Activated CD8-positive, alpha-beta memory T cell treated with anti-CD3 and anti-CD28 coated beads, Interleukin-2, amount 50 U/mL, for 24 hours (primary cell): ENCODE results near the gene ZNF683.
"Not testable (repeated sequence)": the region's sequence is repeated elsewhere in the genome, so short reads cannot be mapped to it uniquely, and the experiment has no call there.

Experiments
- DNase-seq: peaks from one replicate; pipeline ENCODE4 v3.0.0-alpha.2; 2020; ENCODE audit errors: extremely low read depth

Gene ZNF683

GRCh38 chr1:26372611-26373010 is at the start of gene ZNF683:
Gene ZNF683, minus strand, starts transcription at chr1:26372750. Its CDS starts 4,179 bp downstream, at chr1:26368571.
- not testable (repeated sequence) for DNase-seq

GRCh38 chr1:26419494-26419893 is 46.9 kb upstream of the ZNF683 start:
- no peak for DNase-seq

GRCh38 chr1:26418865-26419349 is 46.4 kb upstream of the ZNF683 start:
- DNase-seq: no peak

- DNase-seq: peak; percentile 80
Measured at GRCh38 chr1:26417111-26417759, 44.7 kb upstream of the ZNF683 start.

GRCh38 chr1:26413031-26413430 is 40.5 kb upstream of the ZNF683 start:
- DNase-seq: no peak

- no peak for DNase-seq
Measured at GRCh38 chr1:26412180-26412840, 39.8 kb upstream of the ZNF683 start.

- no peak for DNase-seq
Measured at GRCh38 chr1:26411624-26412074, 39.1 kb upstream of the ZNF683 start.

- no peak for DNase-seq
Measured at GRCh38 chr1:26410706-26411623, 38.4 kb upstream of the ZNF683 start, which contains the start of gene LIN28A. Gene LIN28A, plus strand, starts transcription at chr1:26410817. Its CDS starts 75 bp downstream, at chr1:26410892.

GRCh38 chr1:26409191-26409807 is 36.7 kb upstream of the ZNF683 start:
- no peak for DNase-seq

- peak; percentile 39 for DNase-seq
Measured at GRCh38 chr1:26408604-26409003, 36.1 kb upstream of the ZNF683 start.

- DNase-seq: no peak
Measured at GRCh38 chr1:26405281-26405915, 32.8 kb upstream of the ZNF683 start.

GRCh38 chr1:26404641-26405040 is 32.1 kb upstream of the ZNF683 start:
- DNase-seq: no peak

- DNase-seq: no peak
Measured at GRCh38 chr1:26403656-26404055, 31.1 kb upstream of the ZNF683 start.

- no peak for DNase-seq
Measured at GRCh38 chr1:26401891-26402290, 29.3 kb upstream of the ZNF683 start.

GRCh38 chr1:26399034-26399433 is 26.5 kb upstream of the ZNF683 start:
- DNase-seq: no peak

GRCh38 chr1:26395754-26396153 is 23.2 kb upstream of the ZNF683 start:
- no peak for DNase-seq

GRCh38 chr1:26391450-26391849 is 18.9 kb upstream of the ZNF683 start:
- no peak for DNase-seq

- no peak for DNase-seq
Measured at GRCh38 chr1:26389604-26390247, 17.2 kb upstream of the ZNF683 start.

GRCh38 chr1:26388791-26389445 is 16.4 kb upstream of the ZNF683 start:
- DNase-seq: no peak

- DNase-seq: no peak
Measured at GRCh38 chr1:26387447-26387846, 14.9 kb upstream of the ZNF683 start.
